ENCODE data around the gene GAL. TPM values are rescaled to one million over a fixed set of nuclear protein-coding genes. Genes with fewer than 3 reads are reported as not detected.

The GAL gene
- total RNA-seq, 1 experiment from 2014 or later: 65.2 TPM

GRCh38 chr11:68715456-68716122, 31.2 kb downstream of the GAL start:
- no peaks in the 10 kb centered on the region for H3K4me1 ChIP-seq (ENCODE audit: insufficient read depth, low read length)
- H3K9me3 ChIP-seq (ENCODE audit: control insufficient read depth, low read depth, low read length): no peaks in the 10 kb centered on the region
- H2BK12ac ChIP-seq (ENCODE audit: insufficient read length, low read depth, low read length): no peak overlapping the region
- no peak overlapping the region for H3K14ac ChIP-seq (ENCODE audit: insufficient read depth, low read length)
- no peak overlapping the region for H2BK20ac ChIP-seq (ENCODE audit: low read depth, low read length, poor library complexity, severe bottlenecking)
- H4K91ac ChIP-seq (ENCODE audit: insufficient read length, low read depth, low read length): no peak overlapping the region
- no peak overlapping the region for H3K18ac ChIP-seq (ENCODE audit: insufficient read length, low read depth, low read length)
- no peak overlapping the region for H3K9ac ChIP-seq (ENCODE audit: extremely low read depth, insufficient read length, low read length)
- no peak overlapping the region for H2BK5ac ChIP-seq (ENCODE audit: insufficient read length, low read length)
- H3K23ac ChIP-seq (ENCODE audit: insufficient read length, low read depth, low read length): no peak overlapping the region
- H3K27me3 ChIP-seq (ENCODE audit: insufficient read depth, low read length): no peaks in the 10 kb centered on the region
- H2BK120ac ChIP-seq (ENCODE audit: low read depth, low read length, poor library complexity, severe bottlenecking): no peak overlapping the region
- Mint-ChIP-seq H3K27me3 (ENCODE audit: low read depth) (no peaks in the 10 kb centered on the region; the same call in 1 of the 2 replicates), H3K4me3 (no peak overlapping the region), H3K27ac (no peak overlapping the region), H3K4me1 (peaks cover 20% of the 10 kb centered on the region in 2 experiments), H3K9me3 (peaks cover 7 to 9% of the 10 kb centered on the region in 2 experiments), H3K36me3 (ENCODE audit: insufficient read depth in 1 of 3, low read depth in 3 of 3) (peaks cover 0 to 5% (median 3%) of the 10 kb centered on the region in 3 experiments; a peak in 3 of 7 replicates)
- H2AFZ ChIP-seq (ENCODE audit: low read length): no peak overlapping the region
- TF ChIP-seq CTCF (conservative IDR thresholded peaks at IDR 0.05): no peak
- H4K20me1 ChIP-seq (ENCODE audit: control insufficient read depth, insufficient read depth, insufficient read length): no peaks in the 10 kb centered on the region
- no peak overlapping the region for H4K8ac ChIP-seq (replicated peaks; ENCODE audit: insufficient read length, low read depth, low read length)
- DNase-seq: no peak
- H4K5ac ChIP-seq (ENCODE audit: insufficient read length, low read depth, low read length): no peak overlapping the region
- H3K56ac ChIP-seq (ENCODE audit: insufficient read length, low read depth, low read length): no peak overlapping the region
- WGBS (ENCODE audit: extremely low coverage, insufficient read length, low lambda C conversion rate): no CpG with 5 or more reads among the region's 11 CpGs
- no peak overlapping the region for H3T11ph ChIP-seq (ENCODE audit: low read length)
- no peaks in the 10 kb centered on the region for H3K79me2 ChIP-seq (ENCODE audit: insufficient read depth, low read length)
- no peak overlapping the region for H3K4ac ChIP-seq (ENCODE audit: low read depth, low read length)
- H2BK15ac ChIP-seq (ENCODE audit: low read depth, low read length): no peak overlapping the region
- no peak overlapping the region for H3K27ac ChIP-seq (ENCODE audit: insufficient read length, low read depth, low read length)
- no peak overlapping the region for H2AK5ac ChIP-seq (ENCODE audit: insufficient read length, low read length)
- no peak overlapping the region for H3K4me2 ChIP-seq (ENCODE audit: insufficient read depth, insufficient read length, low read length)
- no peaks in the 10 kb centered on the region for H3K79me1 ChIP-seq (ENCODE audit: insufficient read depth, low read depth, low read length, poor library complexity, severe bottlenecking)
- no peaks in the 10 kb centered on the region for H3K23me2 ChIP-seq (ENCODE audit: insufficient read length, low read depth, low read length, poor library complexity, severe bottlenecking)
